Tibial nerve (tissue), 4 donors: Measurements from ENCODE around the gene ABHD12B. TPM values are rescaled to one million over a fixed set of nuclear protein-coding genes. Genes with fewer than 3 reads are reported as not detected.
A peak's percentile ranks its signal among the peaks of the same experiment; 100 is the strongest.

Experiments used
- DNase-seq, 2 donors: peaks; one replicate each; pipeline ENCODE4 v3.0.0-alpha.2; 2019; ENCODE audit warnings: low spot score in 2 of 2
- H3K27ac ChIP-seq, 4 donors: fragments of 200-600 bp; sonication (generic) in 3 of 4; one replicate each; pipeline ENCODE4 v1.5.1; 2017 to 2019; ENCODE audit warnings: mild to moderate bottlenecking in 1 of 4
- H3K27me3 ChIP-seq, 2 donors: fragments of 200-600 bp; sonication (generic) in 1 of 2; one replicate each; pipeline versions ENCODE4 v1.5.1 to v1.6.0; 2017 to 2019
- H3K36me3 ChIP-seq, 3 donors: fragments of 200-600 bp; sonication (generic); one replicate each; pipeline ENCODE4 v1.5.1; 2018 to 2019
- H3K4me1 ChIP-seq, 4 donors: fragments of 200-600 bp; sonication (generic) in 3 of 4; one replicate each; pipeline ENCODE4 v1.5.1; 2017 to 2019
- H3K4me3 ChIP-seq, 4 donors: fragments of 200-600 bp; sonication (generic) in 3 of 4; one replicate each; pipeline ENCODE4 v1.5.1; 2017 to 2019; ENCODE audit warnings: mild to moderate bottlenecking in 1 of 4, moderate library complexity in 1 of 4
- H3K9me3 ChIP-seq, 4 donors: fragments of 200-600 bp; sonication (generic) in 3 of 4; one replicate each; pipeline ENCODE4 v1.5.1; 2017 to 2019
- CTCF ChIP-seq, 5 experiments: fragments of 200-600 bp in 3 of 5; fragments of 450-650 bp in 2 of 5; sonication (generic) in 3 of 5; IDR thresholded peaks; one replicate each; pipeline ENCODE4 v1.5.1; 2016 to 2019; ENCODE audit warnings: antibody characterized with exemption in 5 of 5, mild to moderate bottlenecking in 3 of 5, moderate library complexity in 2 of 5
- EP300 ChIP-seq, 2 donors: sonication (generic); formaldehyde crosslinking; IDR thresholded peaks; one replicate each; pipeline ENCODE4 v1.6.1; 2017; ENCODE audit warnings: antibody characterized with exemption in 2 of 2, mild to moderate bottlenecking in 1 of 2
- POLR2A ChIP-seq, 2 donors: fragments of 450-650 bp; IDR thresholded peaks; one replicate each; pipeline ENCODE4 v1.6.1; 2017; ENCODE audit warnings: antibody characterized with exemption in 2 of 2, mild to moderate bottlenecking in 2 of 2, moderate library complexity in 2 of 2
- WGBS, 2 donors: methylation state at CpG; one replicate each; pipeline ENCODE4 v1.1.5; 2018; 5-methylcytosine and 5-hydroxymethylcytosine counted together
- total RNA-seq, 4 donors: library from RNA; depleted of rRNA; stranded (reverse); fragments of >200 nt; gene quantifications; one replicate each; pipeline ENCODE4 v1.1.0, GENCODE V29; 2016

The ABHD12B gene
- total RNA-seq, 4 donors from 2014 or later: not detected

DNA sequence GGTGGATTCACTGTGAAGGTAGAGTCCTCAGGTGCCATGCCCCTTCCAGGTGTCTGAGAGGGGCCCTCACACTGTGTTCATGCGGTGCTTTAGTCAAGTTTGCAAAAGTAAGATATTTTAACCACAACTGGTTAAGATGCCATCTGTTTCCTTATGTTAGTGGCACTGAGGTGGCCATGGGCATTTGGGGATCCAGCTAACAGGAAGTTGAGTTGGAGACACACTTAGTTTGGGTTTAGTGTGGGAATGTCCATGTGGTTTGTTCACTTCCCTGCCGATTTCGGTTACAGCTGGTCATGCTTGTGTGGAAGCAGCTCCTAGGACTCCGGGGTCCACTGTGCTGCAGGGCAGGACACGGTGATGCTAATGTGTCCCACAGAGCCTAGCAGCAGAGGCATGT, 17.3 kb upstream of the ABHD12B start:
- Histone ChIP-seq H3K27me3 (no peaks in the 10 kb centered on the region), H3K9me3 (no peaks in the 10 kb centered on the region), H3K36me3 (no peaks in the 10 kb centered on the region), H3K4me3 (no peak overlapping the region), H3K27ac (no peak overlapping the region), H3K4me1 (peaks cover 0 to 6% (median 5%) of the 10 kb centered on the region in 4 donors)
- TF ChIP-seq POLR2A (IDR thresholded peaks at IDR 0.05): no peak
- no peak for TF ChIP-seq CTCF (IDR thresholded peaks at IDR 0.05)
- DNase-seq: no peak
- 81 to 90% methylated on average over 5 of the region's 5 CpGs for WGBS, 2 donors

DNA sequence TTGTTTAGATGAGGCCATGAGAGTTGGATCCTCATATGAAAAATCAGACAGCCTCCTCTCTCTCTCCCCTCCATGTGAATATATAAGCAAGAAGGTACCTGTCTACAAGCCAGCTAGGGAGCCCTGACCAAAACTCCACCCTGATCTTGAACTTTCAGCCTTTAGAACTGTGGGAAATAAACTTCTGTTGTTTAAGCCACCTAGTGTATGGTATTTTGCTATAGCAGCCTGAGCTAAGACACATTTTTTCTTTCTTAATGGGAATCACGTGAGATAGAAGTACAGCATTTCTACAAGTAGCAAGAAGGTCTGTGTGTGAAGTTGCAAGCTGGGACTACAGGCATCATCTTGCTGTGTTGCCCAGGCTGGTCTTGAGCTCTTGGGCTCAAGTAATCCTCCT, 16.3 kb upstream of the ABHD12B start:
- peaks cover 0 to 8% (median 6%) of the 10 kb centered on the region in 4 donors for H3K4me1 ChIP-seq
- WGBS, 2 donors: 42 to 48% methylated on average over 1 of the region's 1 CpG
- no peak overlapping the region for H3K4me3 ChIP-seq
- TF ChIP-seq POLR2A (IDR thresholded peaks at IDR 0.05) (no peak), CTCF (IDR thresholded peaks at IDR 0.05) (no peak), EP300 (IDR thresholded peaks at IDR 0.05) (no peak)
- H3K27me3 ChIP-seq: no peaks in the 10 kb centered on the region
- H3K9me3 ChIP-seq: no peaks in the 10 kb centered on the region
- no peak for DNase-seq
- no peak overlapping the region for H3K27ac ChIP-seq
- H3K36me3 ChIP-seq: no peaks in the 10 kb centered on the region

GRCh38 chr14:50856660-50857059, 15.2 kb upstream of the ABHD12B start:
- 91 to 92% methylated on average over 5 of the region's 5 CpGs for WGBS, 2 donors
- H3K27me3 ChIP-seq: no peaks in the 10 kb centered on the region
- TF ChIP-seq CTCF (IDR thresholded peaks at IDR 0.05) (no peak), EP300 (IDR thresholded peaks at IDR 0.05) (no peak), POLR2A (IDR thresholded peaks at IDR 0.05) (no peak)

DNA sequence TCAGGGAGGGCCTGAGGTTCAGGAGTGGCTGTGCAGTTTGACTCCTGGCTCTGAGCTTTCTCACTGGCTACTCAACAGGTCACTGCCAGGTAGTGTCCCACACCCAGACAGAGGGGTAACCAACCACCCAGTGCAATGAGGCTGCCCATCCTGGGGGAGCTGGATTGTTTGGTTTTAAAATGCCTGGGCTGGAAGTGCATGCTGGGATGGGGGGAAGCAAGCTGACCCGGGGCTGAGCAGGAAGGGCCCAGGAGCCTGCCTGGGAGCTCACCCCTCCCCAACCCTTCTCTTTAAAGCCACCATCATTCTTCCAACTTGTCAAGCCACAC, 12.6 kb upstream of the ABHD12B start:
- H3K9me3 ChIP-seq: no peaks in the 10 kb centered on the region
- H3K4me1 ChIP-seq: peaks cover 0 to 8% (median 6%) of the 10 kb centered on the region in 4 donors
- no peaks in the 10 kb centered on the region for H3K36me3 ChIP-seq
- peak overlapping the region in 3 of 4 donors; percentile 61 to 72 (median 72) for H3K27ac ChIP-seq
- no peaks in the 10 kb centered on the region for H3K27me3 ChIP-seq
- DNase-seq: no peak
- 0% methylated on average over 1 of the region's 1 CpG for WGBS, 2 donors
- TF ChIP-seq CTCF (IDR thresholded peaks at IDR 0.05): no peak
- no peak for TF ChIP-seq POLR2A (IDR thresholded peaks at IDR 0.05)
- no peak for TF ChIP-seq EP300 (IDR thresholded peaks at IDR 0.05)
- peak overlapping the region in 3 of 4 donors; percentile 32 to 58 (median 52) for H3K4me3 ChIP-seq

More at GRCh38 chr14:50856660-50857059, 15.2 kb upstream of the ABHD12B start:
- no peaks in the 10 kb centered on the region for H3K9me3 ChIP-seq
- H3K4me1 ChIP-seq: peaks cover 0 to 8% (median 6%) of the 10 kb centered on the region in 4 donors
- DNase-seq: no peak
- H3K4me3 ChIP-seq: no peak overlapping the region
- H3K36me3 ChIP-seq: no peaks in the 10 kb centered on the region
- no peak overlapping the region for H3K27ac ChIP-seq

DNA sequence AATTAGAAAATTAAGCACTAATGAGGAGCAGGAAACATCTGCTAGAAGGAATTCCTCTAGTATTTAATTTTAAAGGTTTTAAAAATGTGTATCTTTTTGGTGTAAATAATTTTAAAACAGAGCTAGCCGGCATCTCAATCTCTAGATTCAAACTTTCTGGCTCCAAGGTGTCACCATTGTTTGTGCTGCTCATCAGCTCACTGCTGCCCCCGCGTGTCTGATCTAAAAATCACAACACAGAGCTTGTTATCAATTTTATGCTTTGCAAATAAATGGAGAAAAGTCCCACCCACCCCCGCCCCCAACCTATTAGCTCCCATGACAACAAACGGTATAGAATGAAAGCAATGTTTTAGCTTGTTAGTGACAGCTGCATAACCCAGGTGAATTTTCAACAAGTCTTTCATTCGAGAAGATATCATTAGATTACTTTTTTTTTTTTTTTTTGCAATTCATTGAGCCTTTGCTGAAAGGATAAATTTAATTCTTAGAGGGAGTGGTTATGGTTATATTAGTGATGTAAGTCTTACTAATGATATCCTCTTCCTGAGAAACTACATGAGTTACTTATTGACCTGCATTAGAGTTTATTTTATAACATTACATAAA, 11.3 kb upstream of the ABHD12B start:
- DNase-seq: peak; percentile 83 to 96
- peak overlapping the region in 3 of 4 donors; percentile 61 to 72 (median 72) for H3K27ac ChIP-seq
- H3K4me1 ChIP-seq: peaks cover 0 to 8% (median 6%) of the 10 kb centered on the region in 4 donors
- TF ChIP-seq CTCF (IDR thresholded peaks at IDR 0.05) (peak in 4 of 5 experiments; percentile 56 to 87 (median 80)), POLR2A (IDR thresholded peaks at IDR 0.05) (no peak)
- H3K4me3 ChIP-seq: peak overlapping the region; percentile 32 to 58 (median 46)
- WGBS, 2 donors: 2 to 4% methylated on average over 6 of the region's 6 CpGs
- no peaks in the 10 kb centered on the region for H3K27me3 ChIP-seq
- H3K36me3 ChIP-seq: no peaks in the 10 kb centered on the region
- no peaks in the 10 kb centered on the region for H3K9me3 ChIP-seq
